Kidney (tissue), 14 donors: Measurements from ENCODE around the gene TIMP4. TPM values are rescaled to one million over a fixed set of nuclear protein-coding genes. Genes with fewer than 3 reads are reported as not detected.

Experiments
- DNase-seq, 5 donors: peaks; one replicate each; pipeline ENCODE4 v3.0.0-alpha.2; 2013 to 2020
- FAIRE-seq: peaks from 2 replicates; lab custom pipeline; 2012; peaks lifted over from hg19 to GRCh38; lab: Jason Lieb, UNC
- H3K27ac ChIP-seq, 2 donors: one replicate each; pipeline ENCODE4 v1.7.0; 2013; ENCODE audit warnings: low read depth in 2 of 2, low read length in 2 of 2, inconsistent platforms in 1 of 2
- H3K27me3 ChIP-seq: one replicate; pipeline ENCODE4 v1.7.1; 2013; ENCODE audit warnings: low read length, inconsistent platforms; ENCODE audit not compliant: control insufficient read depth, insufficient read depth
- H3K36me3 ChIP-seq, 3 donors: one replicate each; pipeline versions ENCODE4 v1.7.0 to v1.7.1; 2013; ENCODE audit warnings: low read length in 3 of 3, control low read depth in 1 of 3, inconsistent platforms in 1 of 3; ENCODE audit not compliant: insufficient read depth in 3 of 3, control insufficient read depth in 2 of 3
- H3K4me1 ChIP-seq, 3 donors: one replicate each; pipeline versions ENCODE4 v1.7.0 to v1.7.1; 2013; ENCODE audit warnings: low read length in 3 of 3, inconsistent platforms in 1 of 3, low read depth in 1 of 3; ENCODE audit not compliant: control insufficient read depth in 2 of 3, insufficient read depth in 2 of 3
- H3K4me3 ChIP-seq, 3 donors: one replicate each; pipeline versions ENCODE4 v1.7.0 to v1.8.1; 2013; ENCODE audit warnings: low read length in 3 of 3, control low read depth in 1 of 3, inconsistent platforms in 1 of 3
- H3K9ac ChIP-seq, 3 donors: one replicate each; pipeline versions ENCODE4 v1.7.0 to v1.7.1; 2013; ENCODE audit warnings: low read length in 3 of 3, control low read depth in 1 of 3, inconsistent platforms in 1 of 3
- H3K9me3 ChIP-seq, 3 donors: one replicate each; pipeline versions ENCODE4 v1.7.0 to v1.7.1; 2013; ENCODE audit warnings: low read length in 3 of 3, control low read depth in 1 of 3, inconsistent platforms in 1 of 3; ENCODE audit not compliant: control insufficient read depth in 2 of 3, insufficient read depth in 1 of 3
- intact Hi-C: fragments of 100-400 bp; cut with DNase I; formaldehyde crosslinking; loops from one replicate; pipeline ENCODE4 v1.11.1; 2022
- polyA plus RNA-seq: library from polyadenylated mRNA; stranded (reverse); fragments of 350-450 nt; fragmentation: Illumina TruSeq; extraction: RNeasy Lipid Tissue Mini Kit (QIAGEN cat#74804); gene quantifications from one replicate; pipeline ENCODE4 v1.2.3, GENCODE V29; 2014; ENCODE audit warnings: low read depth, low replicate concordance; ENCODE audit not compliant: insufficient read depth
- total RNA-seq: library from RNA; stranded (reverse); fragmentation: NEBNext Ultra II Directional; extraction: Animal tissue kit (Norgen Biotek cat#: 25700); gene quantifications from one replicate; pipeline ENCODE4 v1.2.1, GENCODE V29; 2021
- TF ChIP-seq, protein P1 (sequence below): IDR thresholded peaks from 3 replicates; pipeline ENCODE4 v1.5.1; 2012; ENCODE audit warnings: mild to moderate bottlenecking, moderate library complexity, borderline replicate concordance; ENCODE audit not compliant: insufficient read depth; ENCODE audit errors: extremely low read depth
- donor health status: control.
- donor health status: control.
- donor health status: control.
- donor health status: control.
- donor health status: control.
- donor health status: DM: yes; HTN: yes; CAD: no.
- donor health status: Normal renal cell carcinoma (clear cell type).

Gene TIMP4
- total and polyA plus RNA-seq, 2 donors from 2014 or later = 2.4 to 7.6 TPM

DNA sequence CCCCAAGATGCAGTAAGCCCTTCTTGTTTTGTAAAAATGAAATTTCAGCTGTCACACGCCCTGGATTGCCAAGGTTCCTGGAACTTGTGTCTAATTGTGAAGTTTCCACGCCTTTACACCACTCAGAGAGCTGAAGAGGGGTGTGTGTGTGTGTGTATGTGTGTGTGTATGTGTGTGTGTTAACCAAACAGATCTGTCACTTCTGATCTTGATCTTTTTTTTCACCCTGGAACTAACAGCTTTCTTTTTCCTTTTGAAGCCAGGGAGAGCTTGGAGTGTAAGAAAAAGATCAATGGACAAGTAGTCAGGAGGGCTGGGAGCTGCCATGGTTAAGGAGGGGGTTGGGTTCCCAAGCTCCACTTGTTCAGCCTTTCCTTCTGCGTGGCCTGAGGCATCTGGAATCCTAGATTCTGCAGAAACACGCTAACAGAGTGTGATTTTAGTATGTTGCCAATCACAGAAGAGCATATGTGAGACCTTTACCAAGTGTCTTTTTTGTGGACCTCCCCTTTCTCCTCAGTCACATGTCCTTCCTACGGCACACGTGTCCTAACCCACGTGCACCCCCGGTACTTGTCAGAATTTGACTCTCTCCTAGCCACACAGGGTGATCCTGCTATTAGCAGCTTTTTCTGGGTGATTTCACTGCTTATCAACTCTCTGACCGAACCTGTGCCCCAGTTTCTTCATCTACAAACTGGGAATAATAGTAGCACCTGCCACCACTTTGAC lies 11.5 kb downstream of the TIMP4 start:
- no peak for FAIRE-seq

DNA sequence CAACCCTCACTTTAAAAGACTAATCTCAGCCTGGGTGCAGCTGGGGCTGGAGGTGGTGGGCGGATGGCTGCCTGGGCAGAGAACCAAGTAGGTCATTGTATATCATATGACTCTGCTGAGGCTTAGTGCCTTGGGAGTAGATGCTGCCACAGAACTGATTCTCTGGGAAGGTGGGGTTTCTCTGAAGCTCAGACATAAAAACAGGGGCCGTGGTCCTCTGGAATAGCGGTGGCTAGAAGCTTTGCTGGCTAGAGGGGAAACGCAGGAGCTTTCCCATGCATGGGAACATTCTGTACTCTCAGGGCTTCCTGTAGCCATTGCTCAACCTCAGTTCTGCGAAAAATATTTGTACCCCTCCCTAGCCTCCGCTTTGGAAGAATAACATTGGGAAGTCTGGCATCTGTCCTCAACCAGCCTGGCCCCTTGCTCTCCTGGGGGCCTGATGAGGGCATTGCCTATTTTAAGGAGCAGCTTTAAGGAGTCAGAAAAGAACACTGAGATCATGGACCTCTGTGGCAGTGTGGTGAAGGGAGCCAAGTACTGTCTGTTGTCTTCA lies 14.7 kb downstream of the TIMP4 start:
- intact Hi-C loops = loop anchor here (5.0 kb wide), 1 partner anchor 333 kb away; no protein-coding TSS in a partner anchor
- DNase-seq = peak in 1 of 5 donors; percentile 77

More for the DNA sequence above, 11.5 kb downstream of the TIMP4 start:
- no peaks in the 10 kb centered on the region for H3K4me1 ChIP-seq
- intact Hi-C loops = no loop called here
- H3K36me3 ChIP-seq = no peaks in the 10 kb centered on the region
- no peaks in the 10 kb centered on the region for H3K27me3 ChIP-seq
- no peak for DNase-seq
- no peak overlapping the region for H3K27ac ChIP-seq
- no peaks in the 10 kb centered on the region for H3K9me3 ChIP-seq
- TF ChIP-seq, protein P1, sequence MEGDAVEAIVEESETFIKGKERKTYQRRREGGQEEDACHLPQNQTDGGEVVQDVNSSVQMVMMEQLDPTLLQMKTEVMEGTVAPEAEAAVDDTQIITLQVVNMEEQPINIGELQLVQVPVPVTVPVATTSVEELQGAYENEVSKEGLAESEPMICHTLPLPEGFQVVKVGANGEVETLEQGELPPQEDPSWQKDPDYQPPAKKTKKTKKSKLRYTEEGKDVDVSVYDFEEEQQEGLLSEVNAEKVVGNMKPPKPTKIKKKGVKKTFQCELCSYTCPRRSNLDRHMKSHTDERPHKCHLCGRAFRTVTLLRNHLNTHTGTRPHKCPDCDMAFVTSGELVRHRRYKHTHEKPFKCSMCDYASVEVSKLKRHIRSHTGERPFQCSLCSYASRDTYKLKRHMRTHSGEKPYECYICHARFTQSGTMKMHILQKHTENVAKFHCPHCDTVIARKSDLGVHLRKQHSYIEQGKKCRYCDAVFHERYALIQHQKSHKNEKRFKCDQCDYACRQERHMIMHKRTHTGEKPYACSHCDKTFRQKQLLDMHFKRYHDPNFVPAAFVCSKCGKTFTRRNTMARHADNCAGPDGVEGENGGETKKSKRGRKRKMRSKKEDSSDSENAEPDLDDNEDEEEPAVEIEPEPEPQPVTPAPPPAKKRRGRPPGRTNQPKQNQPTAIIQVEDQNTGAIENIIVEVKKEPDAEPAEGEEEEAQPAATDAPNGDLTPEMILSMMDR = no peak
- H3K9ac ChIP-seq = no peak overlapping the region
- no peak overlapping the region for H3K4me3 ChIP-seq

DNA sequence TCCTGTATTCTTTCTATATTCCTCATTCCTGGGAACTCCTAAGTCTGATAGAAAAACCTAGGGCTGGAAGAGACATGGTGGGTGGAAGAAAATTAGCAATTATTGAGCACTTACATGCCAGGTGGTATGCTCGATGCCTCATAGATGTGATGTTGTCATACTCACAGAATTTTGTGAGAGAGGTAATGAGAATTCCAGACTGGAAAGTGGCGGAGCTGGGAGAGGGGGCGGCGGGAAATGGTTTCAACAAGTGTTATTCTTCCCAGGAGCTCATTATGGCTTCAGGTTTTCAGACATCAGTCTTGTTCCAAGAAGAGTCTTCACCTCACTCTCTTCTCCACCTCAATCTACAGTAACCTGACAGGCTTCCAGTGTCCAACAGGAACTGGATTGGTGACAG lies 16.2 kb downstream of the TIMP4 start:
- H3K4me1 ChIP-seq = no peaks in the 10 kb centered on the region
- H3K9me3 ChIP-seq = no peaks in the 10 kb centered on the region
- DNase-seq (no peak), FAIRE-seq (no peak)
- intact Hi-C loops = loop anchor here (5.0 kb wide), 1 partner anchor 335 kb away; no protein-coding TSS in a partner anchor
- TF ChIP-seq, protein P1 = no peak
- no peak overlapping the region for H3K9ac ChIP-seq
- H3K4me3 ChIP-seq = no peak overlapping the region
- H3K27me3 ChIP-seq = no peaks in the 10 kb centered on the region
- no peaks in the 10 kb centered on the region for H3K36me3 ChIP-seq
- H3K27ac ChIP-seq = no peak overlapping the region

More for the DNA sequence above, 14.7 kb downstream of the TIMP4 start:
- Histone ChIP-seq H3K27ac (peak overlapping the region in 1 of 2 donors; percentile 76), H3K36me3 (no peaks in the 10 kb centered on the region), H3K27me3 (no peaks in the 10 kb centered on the region), H3K9ac (no peak overlapping the region), H3K9me3 (no peaks in the 10 kb centered on the region), H3K4me3 (no peak overlapping the region), H3K4me1 (no peaks in the 10 kb centered on the region)
- TF ChIP-seq, protein P1 = no peak
- FAIRE-seq = no peak
